Ishikawa (cell line): ENCODE results near the gene PRICKLE4.

Source experiments
- EP300 ChIP-seq: IDR thresholded peaks from 2 replicates; pipeline ENCODE4 v1.6.1; 2012; ENCODE audit warnings: borderline replicate concordance
- FOXM1 ChIP-seq: IDR thresholded peaks from 2 replicates; pipeline ENCODE4 v1.6.1; 2012; ENCODE audit warnings: low read depth, borderline replicate concordance
- RAD21 ChIP-seq: IDR thresholded peaks from 2 replicates; pipeline ENCODE4 v1.6.1; 2012; ENCODE audit warnings: low read depth
- TAF1 ChIP-seq: IDR thresholded peaks from 2 replicates; pipeline ENCODE4 v1.6.1; 2012; ENCODE audit warnings: low read depth, mild to moderate bottlenecking
- ZBTB7A ChIP-seq: IDR thresholded peaks from 2 replicates; pipeline ENCODE4 v1.6.1; 2012; ENCODE audit warnings: low read depth

GRCh38 chr6:41791984-41792383, 11.4 kb downstream of the PRICKLE4 start:
- TF ChIP-seq FOXM1: no peak
- no peak for TF ChIP-seq ZBTB7A
- TF ChIP-seq TAF1: no peak
- no peak for TF ChIP-seq EP300
- TF ChIP-seq RAD21: no peak
